Adrenal gland (tissue), 12 donors: Measurements from ENCODE around the gene DNAL4. TPM values are rescaled to one million over a fixed set of nuclear protein-coding genes. Genes with fewer than 3 reads are reported as not detected.

Experiments used
- DNase-seq, 7 donors: peaks; one replicate each; pipeline ENCODE4 v3.0.0-alpha.2; 2019 to 2020
- H3K27ac ChIP-seq, 5 donors: fragments of 200-600 bp; sonication (generic) in 4 of 5; 1 replicate in 3 of 5; 2 replicates in 2 of 5; pipeline versions ENCODE4 v1.5.1 to v1.8.0; 2016 to 2020; ENCODE audit warnings: mild to moderate bottlenecking in 1 of 5
- H3K27me3 ChIP-seq: fragments of 200-600 bp; 2 replicates; pipeline ENCODE4 v1.8.0; 2021
- H3K36me3 ChIP-seq, 2 donors: fragments of 200-600 bp; replicated peaks in 1 of 2; 1 replicate in 1 of 2; 2 replicates in 1 of 2; pipeline versions ENCODE4 v1.5.1 to v1.8.0; 2018 to 2022
- H3K4me1 ChIP-seq, 2 donors: fragments of 200-600 bp; replicated peaks in 1 of 2; 1 replicate in 1 of 2; 2 replicates in 1 of 2; pipeline versions ENCODE4 v1.5.1 to v1.8.0; 2018 to 2021
- H3K4me3 ChIP-seq, 4 donors: fragments of 200-600 bp; sonication (generic) in 3 of 4; one replicate each; pipeline ENCODE4 v1.5.1; 2016 to 2018
- H3K9me3 ChIP-seq, 3 donors: fragments of 200-600 bp; sonication (generic) in 1 of 3; replicated peaks in 1 of 3; 1 replicate in 2 of 3; 2 replicates in 1 of 3; pipeline versions ENCODE4 v1.5.1 to v1.8.0; 2016 to 2021
- CTCF ChIP-seq, 6 experiments: fragments of 450-650 bp in 4 of 6; fragments of 200-600 bp in 2 of 6; sonication (generic) in 1 of 6; IDR thresholded peaks; 1 replicate in 5 of 6; 2 replicates in 1 of 6; pipeline versions ENCODE4 v1.5.1 to v1.8.0; 2016 to 2021; ENCODE audit warnings: antibody characterized with exemption in 6 of 6, mild to moderate bottlenecking in 2 of 6, moderate library complexity in 1 of 6
- POLR2A ChIP-seq, 2 donors: fragments of 450-650 bp; IDR thresholded peaks; one replicate each; pipeline ENCODE4 v1.6.1; 2017; ENCODE audit warnings: antibody characterized with exemption in 2 of 2, mild to moderate bottlenecking in 2 of 2, moderate library complexity in 1 of 2
- WGBS, 4 donors: extraction: QIAGEN DNeasy Blood & Tissue Kit in 2 of 4; methylation state at CpG; one replicate each; pipeline versions ENCODE4 v1.1.5 to v1.1.7; 2013 to 2017; 5-methylcytosine and 5-hydroxymethylcytosine counted together
- intact Hi-C, 2 donors: fragments of 100-400 bp; cut with DNase I; formaldehyde crosslinking; loops; one replicate each; pipeline versions ENCODE4 v1.14.1 to v1.15.0; 2022 to 2023
- polyA plus RNA-seq, 3 donors: library from polyadenylated mRNA; stranded (reverse); fragments of 200-250 nt in 2 of 3; fragments of 350-450 nt in 1 of 3; fragmentation: Illumina TruSeq in 1 of 3; extraction: RNeasy Lipid Tissue Mini Kit (QIAGEN cat#74804) in 1 of 3; gene quantifications; one replicate each; pipeline ENCODE4 v1.2.3, GENCODE V29; 2013 to 2014
- small RNA-seq, 2 donors: library from RNA; depleted of rRNA; stranded (forward); fragments of <200 nt; gene quantifications; one replicate each; pipeline ENCODE3, GENCODE V24; 2016
- total RNA-seq, 9 donors: library from RNA; depleted of rRNA in 4 of 9; stranded (reverse); fragments of >200 nt in 4 of 9; fragments of 120-200 nt in 1 of 9; fragmentation: NEBNext Ultra II Directional in 1 of 9; extraction: Animal tissue kit (Norgen Biotek cat#: 25700) in 1 of 9; gene quantifications; one replicate each; pipeline versions ENCODE4 v1.1.0 to v1.2.4, GENCODE V29; 2013 to 2023
- donor health status: healthy with polysubstance abuse.
- donor health status: Bipolar disorder and iron deficiency.
- donor health status: DM: yes; HTN: yes; CAD: no.
- donor health status: DM: no; HTN: no; CAD: no.
- donor health status: DM: no; HTN: no; CAD: no.
- donor health status: DM: yes; HTN: yes; CAD: no.

DNAL4 gene
- total and polyA plus RNA-seq, 12 donors: 11.8 to 29.8 (median 19.1) TPM

GRCh38 chr22:38731703-38732161 is 62.2 kb downstream of the DNAL4 start:
- TF ChIP-seq POLR2A (IDR thresholded peaks at IDR 0.05): no peak
- Histone ChIP-seq H3K4me3 (no peak overlapping the region), H3K9me3 (no peaks in the 10 kb centered on the region), H3K4me1 (peaks cover 18 to 34% of the 10 kb centered on the region in 2 donors), H3K36me3 (peaks cover 0 to 72% of the 10 kb centered on the region in 2 donors), H3K27me3 (no peaks in the 10 kb centered on the region), H3K27ac (peak overlapping the region in 2 of 5 donors; percentile 8 to 34)
- WGBS, 4 donors: 74 to 90% (median 86%) methylated on average over 5 to 6 of the region's 6 CpGs
- intact Hi-C loops: no loop called here
- peak in 1 of 7 donors; percentile 13 for DNase-seq

- peaks cover 0 to 72% of the 10 kb centered on the region in 2 donors for H3K36me3 ChIP-seq
- H3K27me3 ChIP-seq: no peaks in the 10 kb centered on the region
- H3K4me1 ChIP-seq: peaks cover 18 to 34% of the 10 kb centered on the region in 2 donors
- H3K27ac ChIP-seq: no peak overlapping the region
- DNase-seq: peak in 1 of 7 donors; percentile 12
- intact Hi-C loops: no loop called here
- 78 to 93% (median 89%) methylated on average over 9 to 13 of the region's 13 CpGs for WGBS, 4 donors
- no peaks in the 10 kb centered on the region for H3K9me3 ChIP-seq
- TF ChIP-seq CTCF (IDR thresholded peaks at IDR 0.05) (no peak), POLR2A (IDR thresholded peaks at IDR 0.05) (no peak)
- no peak overlapping the region for H3K4me3 ChIP-seq
Observed at GRCh38 chr22:38730411-38730871, 63.5 kb downstream of the DNAL4 start.

- peaks cover 0 to 73% of the 10 kb centered on the region in 2 donors for H3K36me3 ChIP-seq
- intact Hi-C loops: no loop called here
- H3K27me3 ChIP-seq: no peaks in the 10 kb centered on the region
- no peak for TF ChIP-seq CTCF (IDR thresholded peaks at IDR 0.05)
- no peak for TF ChIP-seq POLR2A (IDR thresholded peaks at IDR 0.05)
- H3K27ac ChIP-seq: no peak overlapping the region
- 94 to 96% (median 94%) methylated on average over 3 to 6 of the region's 6 CpGs for WGBS, 4 donors
- peaks cover 18 to 34% of the 10 kb centered on the region in 2 donors for H3K4me1 ChIP-seq
- H3K9me3 ChIP-seq: no peaks in the 10 kb centered on the region
- DNase-seq: peak in 1 of 7 donors; percentile 12
- no peak overlapping the region for H3K4me3 ChIP-seq
Observed at GRCh38 chr22:38729946-38730345, 64.0 kb downstream of the DNAL4 start.

GRCh38 chr22:38728871-38729796 is 64.8 kb downstream of the DNAL4 start:
- Histone ChIP-seq H3K4me1 (peaks cover 13 to 29% of the 10 kb centered on the region in 2 donors), H3K27ac (no peak overlapping the region), H3K36me3 (peaks cover 0 to 81% of the 10 kb centered on the region in 2 donors), H3K4me3 (no peak overlapping the region), H3K9me3 (no peaks in the 10 kb centered on the region), H3K27me3 (no peaks in the 10 kb centered on the region)
- intact Hi-C loops: no loop called here
- no peak for TF ChIP-seq POLR2A (IDR thresholded peaks at IDR 0.05)
- TF ChIP-seq CTCF (IDR thresholded peaks at IDR 0.05): no peak
- 78 to 87% (median 83%) methylated on average over 11 to 18 of the region's 18 CpGs for WGBS, 4 donors
- peak in 1 of 7 donors; percentile 18 for DNase-seq

Small RNA genes within 50 kb of the gene (small RNA-seq; reads per million reads assigned to genes)
- gene AL021707.8: 0 reads per million in 2 donors

Other genes starting within 250 kb of the DNAL4 start
- gene DMC1, start 224.0 kb downstream of the DNAL4 start, total RNA-seq: 10 to 100 TPM in 1 of 9 donors, 1 to 10 TPM in 1, under 1 TPM in 5, not detected in 2; 0.11 to 28.9 (median 0.83) TPM
- under 1 TPM; 0.08 to 0.22 (median 0.13) TPM for gene DMC1, start 224.0 kb downstream of the DNAL4 start, polyA plus RNA-seq
- 1 to 10 TPM in 3 of 9 donors, under 1 TPM in 6; 0.43 to 2.3 (median 0.83) TPM for gene FAM227A, start 137.8 kb downstream of the DNAL4 start, total RNA-seq
- 1 to 10 TPM in 2 of 3 donors, under 1 TPM in 1; 0.55 to 7.3 (median 1.2) TPM for gene FAM227A, start 137.8 kb downstream of the DNAL4 start, polyA plus RNA-seq
- gene CBY1, start 137.5 kb downstream of the DNAL4 start, total RNA-seq: 10 to 100 TPM; 23.8 to 60.9 (median 42.9) TPM
- 10 to 100 TPM; 61.9 to 96.0 (median 71.2) TPM for gene CBY1, start 137.5 kb downstream of the DNAL4 start, polyA plus RNA-seq
- 10 to 100 TPM; 20.8 to 82.2 (median 63.0) TPM for gene TOMM22, start 112.2 kb downstream of the DNAL4 start, total RNA-seq
- gene TOMM22, start 112.2 kb downstream of the DNAL4 start, polyA plus RNA-seq: 10 to 100 TPM; 16.9 to 86.3 (median 18.3) TPM
- gene JOSD1, start 93.2 kb downstream of the DNAL4 start, total RNA-seq: 10 to 100 TPM; 30.5 to 93.4 (median 46.1) TPM
- 10 to 100 TPM; 14.3 to 27.2 (median 18.1) TPM for gene JOSD1, start 93.2 kb downstream of the DNAL4 start, polyA plus RNA-seq
- 10 to 100 TPM; 21.0 to 56.9 (median 42.3) TPM for gene GTPBP1, start 88.2 kb downstream of the DNAL4 start, total RNA-seq
- gene GTPBP1, start 88.2 kb downstream of the DNAL4 start, polyA plus RNA-seq: 10 to 100 TPM; 14.0 to 33.7 (median 31.9) TPM
- 100 to 1,000 TPM in 4 of 9 donors, 10 to 100 TPM in 5; 22.4 to 196 (median 98.4) TPM for gene SUN2, start 38.1 kb downstream of the DNAL4 start, total RNA-seq
- 10 to 100 TPM; 13.0 to 35.9 (median 21.8) TPM for gene SUN2, start 38.1 kb downstream of the DNAL4 start, polyA plus RNA-seq
- gene NPTXR, start 49.9 kb upstream of the DNAL4 start, total RNA-seq: 10 to 100 TPM in 7 of 9 donors, 1 to 10 TPM in 2; 1.2 to 26.9 (median 13.0) TPM
- 1 to 10 TPM; 3.4 to 4.7 (median 4.4) TPM for gene NPTXR, start 49.9 kb upstream of the DNAL4 start, polyA plus RNA-seq
- 100 to 1,000 TPM in 1 of 9 donors, 10 to 100 TPM in 8; 48.0 to 151 (median 78.1) TPM for gene CBX6, start 78.1 kb upstream of the DNAL4 start, total RNA-seq
- gene CBX6, start 78.1 kb upstream of the DNAL4 start, polyA plus RNA-seq: 10 to 100 TPM; 21.0 to 87.3 (median 38.8) TPM
- gene APOBEC3A, start 163.5 kb upstream of the DNAL4 start, total RNA-seq: under 1 TPM in 5 of 9 donors, not detected in 4; 0.28 to 0.95 (median 0.48) TPM
- gene APOBEC3A, start 163.5 kb upstream of the DNAL4 start, polyA plus RNA-seq: under 1 TPM; 0.27 to 0.72 (median 0.48) TPM
- 1 to 10 TPM in 7 of 9 donors, under 1 TPM in 1, not detected in 1; 0.74 to 8.1 (median 1.6) TPM for gene APOBEC3B, start 188.2 kb upstream of the DNAL4 start, total RNA-seq
- 1 to 10 TPM in 2 of 3 donors, under 1 TPM in 1; 0.32 to 2.8 (median 1.0) TPM for gene APOBEC3B, start 188.2 kb upstream of the DNAL4 start, polyA plus RNA-seq
- 10 to 100 TPM; 10.6 to 88.2 (median 39.6) TPM for gene APOBEC3C, start 220.1 kb upstream of the DNAL4 start, total RNA-seq
- 10 to 100 TPM; 38.5 to 62.0 (median 42.9) TPM for gene APOBEC3C, start 220.1 kb upstream of the DNAL4 start, polyA plus RNA-seq
- gene APOBEC3D, start 227.0 kb upstream of the DNAL4 start, total RNA-seq: 1 to 10 TPM; 1.8 to 7.9 (median 5.8) TPM
- gene APOBEC3D, start 227.0 kb upstream of the DNAL4 start, polyA plus RNA-seq: 1 to 10 TPM; 1.8 to 4.8 (median 2.0) TPM
- gene APOBEC3F, start 246.7 kb upstream of the DNAL4 start, total RNA-seq: 10 to 100 TPM in 7 of 9 donors, 1 to 10 TPM in 2; 7.0 to 22.1 (median 10.6) TPM
- 10 to 100 TPM in 2 of 3 donors, 1 to 10 TPM in 1; 8.6 to 20.2 (median 12.9) TPM for gene APOBEC3F, start 246.7 kb upstream of the DNAL4 start, polyA plus RNA-seq